ENCODE data around the gene CHD9. TPM values are rescaled to one million over a fixed set of nuclear protein-coding genes. Genes with fewer than 3 reads are reported as not detected.
A peak's percentile ranks its signal among the peaks of the same experiment; 100 is the strongest.
"Not testable (repeated sequence)": the region's sequence is repeated elsewhere in the genome, so short reads cannot be mapped to it uniquely, and the experiment has no call there.

Gene CHD9
- total RNA-seq, 4 donors from 2014 or later: 29.0 to 68.5 (median 37.3) TPM

GRCh38 chr16:53042235-53042701 lies 12.5 kb upstream of the CHD9 start:
- no peak for DNase-seq
- no peaks in the 10 kb centered on the region for H3K9me3 ChIP-seq
- H3K4me3 ChIP-seq: peak overlapping the region; percentile 10 to 52 (median 38)
- WGBS, 2 donors: 12 to 34% methylated on average over 5 of the region's 5 CpGs
- H3K4me1 ChIP-seq: peaks cover 33 to 89% (median 43%) of the 10 kb centered on the region in 3 donors
- no peaks in the 10 kb centered on the region for H3K36me3 ChIP-seq
- TF ChIP-seq POLR2A (IDR thresholded peaks at IDR 0.05): no peak
- no peak for TF ChIP-seq CTCF (IDR thresholded peaks at IDR 0.05)
- intact Hi-C loops (cut with DNase I): no loop called here
- H3K27ac ChIP-seq: peak overlapping the region; percentile 84 to 94 (median 90)
- no peaks in the 10 kb centered on the region for H3K27me3 ChIP-seq

GRCh38 chr16:53043428-53043831 lies 11.4 kb upstream of the CHD9 start:
- Histone ChIP-seq H3K27me3 (no peaks in the 10 kb centered on the region), H3K9me3 (no peaks in the 10 kb centered on the region), H3K27ac (peak overlapping the region; percentile 84 to 94 (median 90)), H3K36me3 (no peaks in the 10 kb centered on the region), H3K4me3 (peak overlapping the region; percentile 10 to 52 (median 38)), H3K4me1 (peaks cover 33 to 81% (median 43%) of the 10 kb centered on the region in 3 donors)
- no peak for DNase-seq
- intact Hi-C loops (cut with DNase I): no loop called here
- TF ChIP-seq CTCF (IDR thresholded peaks at IDR 0.05) (no peak), POLR2A (IDR thresholded peaks at IDR 0.05) (no peak)
- 12% methylated on average over 3 to 5 of the region's 5 CpGs for WGBS, 2 donors

- 22% methylated on average over 7 to 10 of the region's 11 CpGs for WGBS, 2 donors
- Histone ChIP-seq H3K27ac (peak overlapping the region; percentile 84 to 94 (median 90)), H3K4me1 (peaks cover 33 to 79% (median 43%) of the 10 kb centered on the region in 3 donors), H3K4me3 (peak overlapping the region; percentile 10 to 52 (median 38)), H3K9me3 (no peaks in the 10 kb centered on the region), H3K27me3 (no peaks in the 10 kb centered on the region), H3K36me3 (no peaks in the 10 kb centered on the region)
- TF ChIP-seq CTCF (IDR thresholded peaks at IDR 0.05) (no peak), POLR2A (IDR thresholded peaks at IDR 0.05) (peak in 1 of 4 donors; percentile 38)
- no peak for DNase-seq
- intact Hi-C loops (cut with DNase I): no loop called here
Observed at GRCh38 chr16:53043986-53044601, 10.7 kb upstream of the CHD9 start.

GRCh38 chr16:53045341-53046220 lies 9.2 kb upstream of the CHD9 start:
- no peaks in the 10 kb centered on the region for H3K36me3 ChIP-seq
- no peak for DNase-seq
- intact Hi-C loops (cut with DNase I): no loop called here
- no peak overlapping the region for H3K4me3 ChIP-seq
- H3K9me3 ChIP-seq: no peaks in the 10 kb centered on the region
- WGBS, 2 donors: 43 to 49% methylated on average over 6 of the region's 6 CpGs
- peak overlapping the region; percentile 84 to 94 (median 90) for H3K27ac ChIP-seq
- H3K4me1 ChIP-seq: peaks cover 33 to 64% (median 43%) of the 10 kb centered on the region in 3 donors
- TF ChIP-seq POLR2A (IDR thresholded peaks at IDR 0.05): no peak
- TF ChIP-seq CTCF (IDR thresholded peaks at IDR 0.05): no peak
- H3K27me3 ChIP-seq: no peaks in the 10 kb centered on the region

- 93% methylated on average over 3 to 5 of the region's 5 CpGs for WGBS, 2 donors
- H3K4me3 ChIP-seq; H3K27me3 ChIP-seq; intact Hi-C loops (cut with DNase I); H3K36me3 ChIP-seq; DNase-seq; H3K9me3 ChIP-seq: not testable (repeated sequence)
- Histone ChIP-seq H3K4me1 (peaks cover 21 to 53% (median 27%) of the 10 kb centered on the region in 3 donors), H3K27ac (peak overlapping the region in 3 of 4 donors; percentile 87 to 94 (median 92))
Observed at GRCh38 chr16:53047515-53047914, 7.3 kb upstream of the CHD9 start.
